Adrenal gland (tissue), 12 donors: ENCODE data around the gene S100A6. TPM values are rescaled to one million over a fixed set of nuclear protein-coding genes. Genes with fewer than 3 reads are reported as not detected.

Experiments
- DNase-seq, 7 donors: peaks; one replicate each; pipeline ENCODE4 v3.0.0-alpha.2; 2019 to 2020
- H3K27ac ChIP-seq, 5 donors: fragments of 200-600 bp; sonication (generic) in 4 of 5; 1 replicate in 3 of 5; 2 replicates in 2 of 5; pipeline versions ENCODE4 v1.5.1 to v1.8.0; 2016 to 2020; ENCODE audit warnings: mild to moderate bottlenecking in 1 of 5
- H3K27me3 ChIP-seq: fragments of 200-600 bp; 2 replicates; pipeline ENCODE4 v1.8.0; 2021
- H3K36me3 ChIP-seq, 2 donors: fragments of 200-600 bp; replicated peaks in 1 of 2; 1 replicate in 1 of 2; 2 replicates in 1 of 2; pipeline versions ENCODE4 v1.5.1 to v1.8.0; 2018 to 2022
- H3K4me1 ChIP-seq, 2 donors: fragments of 200-600 bp; replicated peaks in 1 of 2; 1 replicate in 1 of 2; 2 replicates in 1 of 2; pipeline versions ENCODE4 v1.5.1 to v1.8.0; 2018 to 2021
- H3K4me3 ChIP-seq, 4 donors: fragments of 200-600 bp; sonication (generic) in 3 of 4; one replicate each; pipeline ENCODE4 v1.5.1; 2016 to 2018
- H3K9me3 ChIP-seq, 3 donors: fragments of 200-600 bp; sonication (generic) in 1 of 3; replicated peaks in 1 of 3; 1 replicate in 2 of 3; 2 replicates in 1 of 3; pipeline versions ENCODE4 v1.5.1 to v1.8.0; 2016 to 2021
- POLR2A ChIP-seq, 2 donors: fragments of 450-650 bp; IDR thresholded peaks; one replicate each; pipeline ENCODE4 v1.6.1; 2017; ENCODE audit warnings: antibody characterized with exemption in 2 of 2, mild to moderate bottlenecking in 2 of 2, moderate library complexity in 1 of 2
- WGBS, 4 donors: extraction: QIAGEN DNeasy Blood & Tissue Kit in 2 of 4; methylation state at CpG; one replicate each; pipeline versions ENCODE4 v1.1.5 to v1.1.7; 2013 to 2017; 5-methylcytosine and 5-hydroxymethylcytosine counted together
- intact Hi-C, 2 donors: fragments of 100-400 bp; cut with DNase I; formaldehyde crosslinking; loops; one replicate each; pipeline versions ENCODE4 v1.14.1 to v1.15.0; 2022 to 2023
- polyA plus RNA-seq, 3 donors: library from polyadenylated mRNA; stranded (reverse); fragments of 200-250 nt in 2 of 3; fragments of 350-450 nt in 1 of 3; fragmentation: Illumina TruSeq in 1 of 3; extraction: RNeasy Lipid Tissue Mini Kit (QIAGEN cat#74804) in 1 of 3; gene quantifications; one replicate each; pipeline ENCODE4 v1.2.3, GENCODE V29; 2013 to 2014
- total RNA-seq, 9 donors: library from RNA; depleted of rRNA in 4 of 9; stranded (reverse); fragments of >200 nt in 4 of 9; fragments of 120-200 nt in 1 of 9; fragmentation: NEBNext Ultra II Directional in 1 of 9; extraction: Animal tissue kit (Norgen Biotek cat#: 25700) in 1 of 9; gene quantifications; one replicate each; pipeline versions ENCODE4 v1.1.0 to v1.2.4, GENCODE V29; 2013 to 2023
- TF ChIP-seq, protein P1 (sequence below), 6 experiments: fragments of 450-650 bp in 4 of 6; fragments of 200-600 bp in 2 of 6; sonication (generic) in 1 of 6; IDR thresholded peaks; 1 replicate in 5 of 6; 2 replicates in 1 of 6; pipeline versions ENCODE4 v1.5.1 to v1.8.0; 2016 to 2021; ENCODE audit warnings: antibody characterized with exemption in 6 of 6, mild to moderate bottlenecking in 2 of 6, moderate library complexity in 1 of 6
- donor health status: healthy with polysubstance abuse.
- donor health status: Bipolar disorder and iron deficiency.
- donor health status: DM: yes; HTN: yes; CAD: no.
- donor health status: DM: no; HTN: no; CAD: no.
- donor health status: DM: no; HTN: no; CAD: no.
- donor health status: DM: yes; HTN: yes; CAD: no.

S100A6 gene
- total and polyA plus RNA-seq, 12 donors, result 39.4 to 4,129 (median 372) TPM

DNA sequence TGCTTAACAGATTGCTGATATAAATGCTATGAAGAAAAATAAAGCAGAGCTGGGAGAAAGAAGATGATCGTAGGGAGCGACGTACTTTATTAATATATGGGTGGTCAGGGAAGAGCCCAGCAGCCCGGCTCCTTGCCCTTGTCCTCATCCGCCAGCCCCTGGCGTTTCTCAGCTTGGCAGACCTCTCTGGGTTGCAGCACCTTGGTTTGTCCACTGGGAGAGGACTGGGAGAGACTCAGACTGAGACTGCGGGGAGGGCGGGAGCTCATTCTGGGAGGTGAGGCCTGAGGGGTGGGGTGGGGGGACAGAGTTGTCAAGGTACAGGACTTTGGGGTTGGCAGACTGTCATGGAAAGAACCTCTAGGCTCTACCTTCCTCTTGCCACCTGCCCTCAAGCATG, 16.5 kb upstream of the S100A6 start:
- Histone ChIP-seq H3K4me1 (peaks cover 26 to 33% of the 10 kb centered on the region in 2 donors), H3K4me3 (no peak overlapping the region), H3K27me3 (no peaks in the 10 kb centered on the region), H3K9me3 (no peaks in the 10 kb centered on the region), H3K36me3 (no peaks in the 10 kb centered on the region), H3K27ac (no peak overlapping the region)
- WGBS, 4 donors, result 89 to 95% (median 92%) methylated on average over 8 of the region's 8 CpGs
- intact Hi-C loops, result loop anchor here in 1 of 2 donors (5.0 kb wide), 1 partner anchor 40 kb away; no protein-coding TSS in a partner anchor
- TF ChIP-seq POLR2A (IDR thresholded peaks at IDR 0.05), result no peak
- TF ChIP-seq, protein P1, sequence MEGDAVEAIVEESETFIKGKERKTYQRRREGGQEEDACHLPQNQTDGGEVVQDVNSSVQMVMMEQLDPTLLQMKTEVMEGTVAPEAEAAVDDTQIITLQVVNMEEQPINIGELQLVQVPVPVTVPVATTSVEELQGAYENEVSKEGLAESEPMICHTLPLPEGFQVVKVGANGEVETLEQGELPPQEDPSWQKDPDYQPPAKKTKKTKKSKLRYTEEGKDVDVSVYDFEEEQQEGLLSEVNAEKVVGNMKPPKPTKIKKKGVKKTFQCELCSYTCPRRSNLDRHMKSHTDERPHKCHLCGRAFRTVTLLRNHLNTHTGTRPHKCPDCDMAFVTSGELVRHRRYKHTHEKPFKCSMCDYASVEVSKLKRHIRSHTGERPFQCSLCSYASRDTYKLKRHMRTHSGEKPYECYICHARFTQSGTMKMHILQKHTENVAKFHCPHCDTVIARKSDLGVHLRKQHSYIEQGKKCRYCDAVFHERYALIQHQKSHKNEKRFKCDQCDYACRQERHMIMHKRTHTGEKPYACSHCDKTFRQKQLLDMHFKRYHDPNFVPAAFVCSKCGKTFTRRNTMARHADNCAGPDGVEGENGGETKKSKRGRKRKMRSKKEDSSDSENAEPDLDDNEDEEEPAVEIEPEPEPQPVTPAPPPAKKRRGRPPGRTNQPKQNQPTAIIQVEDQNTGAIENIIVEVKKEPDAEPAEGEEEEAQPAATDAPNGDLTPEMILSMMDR (IDR thresholded peaks at IDR 0.05), result no peak
- peak in 1 of 7 donors; percentile 9 for DNase-seq

DNA sequence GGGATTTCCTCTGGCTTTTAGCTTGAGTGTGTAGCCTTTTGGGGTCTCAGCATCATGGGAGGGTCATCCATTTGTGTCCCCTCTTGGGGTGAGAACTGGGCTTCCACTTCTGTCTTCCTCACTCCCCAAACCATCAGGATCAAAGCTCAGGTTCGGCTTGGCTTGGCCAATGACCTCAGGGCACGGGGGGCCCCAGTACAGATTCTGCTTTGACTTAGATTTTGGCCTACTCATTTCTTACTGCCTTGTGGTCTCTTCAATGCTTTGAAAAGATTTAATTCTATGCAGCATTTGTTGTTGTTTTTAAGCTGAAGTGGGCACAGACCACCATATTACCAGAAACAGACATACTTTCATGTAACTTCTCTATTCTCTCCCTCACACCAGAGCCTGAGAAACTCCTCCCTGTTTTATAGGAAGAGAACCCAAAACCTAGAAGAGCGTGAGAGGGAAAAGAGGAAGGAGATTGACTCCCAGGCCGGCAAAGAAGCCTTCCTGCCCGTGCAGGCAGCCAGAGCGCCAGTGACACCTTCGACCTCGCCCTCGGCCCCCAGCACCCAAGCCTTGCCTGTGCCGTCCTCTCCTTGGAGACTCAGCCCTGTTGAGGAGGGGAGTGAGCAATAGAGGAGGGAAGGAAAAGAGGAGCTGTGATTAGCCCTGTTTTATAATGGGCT, 15.2 kb upstream of the S100A6 start:
- 69 to 86% (median 80%) methylated on average over 10 of the region's 10 CpGs for WGBS, 4 donors
- no peak for TF ChIP-seq POLR2A (IDR thresholded peaks at IDR 0.05)
- TF ChIP-seq, protein P1 (IDR thresholded peaks at IDR 0.05), result no peak
- peaks cover 26 to 37% of the 10 kb centered on the region in 2 donors for H3K4me1 ChIP-seq

DNA sequence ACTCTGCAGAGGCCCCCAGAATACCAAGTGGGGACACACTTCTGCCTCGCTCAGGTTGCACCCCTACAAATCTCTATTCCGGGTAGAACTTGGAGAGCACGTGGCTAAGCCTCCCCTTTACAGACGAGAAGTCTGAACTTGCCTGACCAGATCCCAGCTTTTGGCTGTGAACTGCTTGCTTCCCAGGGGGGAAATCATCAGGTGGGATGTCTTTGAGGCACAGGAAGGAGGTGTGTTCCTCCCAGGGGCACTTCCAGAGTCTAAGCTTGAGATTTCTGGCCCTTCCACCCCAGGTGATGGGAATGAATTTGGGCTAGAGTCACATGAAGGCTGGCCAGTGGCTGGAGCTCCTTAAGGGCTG, 14.6 kb upstream of the S100A6 start:
- intact Hi-C loops, result loop anchor here in 1 of 2 donors (5.0 kb wide), 1 partner anchor 38 kb away; no protein-coding TSS in a partner anchor
- H3K9me3 ChIP-seq, result no peaks in the 10 kb centered on the region
- peaks cover 32 to 43% of the 10 kb centered on the region in 2 donors for H3K4me1 ChIP-seq
- DNase-seq, result no peak
- no peaks in the 10 kb centered on the region for H3K27me3 ChIP-seq
- TF ChIP-seq, protein P1 (IDR thresholded peaks at IDR 0.05), result no peak
- no peak for TF ChIP-seq POLR2A (IDR thresholded peaks at IDR 0.05)
- no peaks in the 10 kb centered on the region for H3K36me3 ChIP-seq
- H3K4me3 ChIP-seq, result no peak overlapping the region
- WGBS, 4 donors, result 88 to 97% (median 91%) methylated on average over 4 of the region's 4 CpGs
- H3K27ac ChIP-seq, result no peak overlapping the region

More for the DNA sequence above, 15.2 kb upstream of the S100A6 start:
- Histone ChIP-seq H3K9me3 (no peaks in the 10 kb centered on the region), H3K27me3 (no peaks in the 10 kb centered on the region), H3K4me3 (no peak overlapping the region), H3K27ac (peak overlapping the region in 1 of 5 donors; percentile 28), H3K36me3 (no peaks in the 10 kb centered on the region)
- intact Hi-C loops, result loop anchor here in 1 of 2 donors (5.0 kb wide), 1 partner anchor 39 kb away; no protein-coding TSS in a partner anchor
- DNase-seq, result peak in 1 of 7 donors; percentile 8

DNA sequence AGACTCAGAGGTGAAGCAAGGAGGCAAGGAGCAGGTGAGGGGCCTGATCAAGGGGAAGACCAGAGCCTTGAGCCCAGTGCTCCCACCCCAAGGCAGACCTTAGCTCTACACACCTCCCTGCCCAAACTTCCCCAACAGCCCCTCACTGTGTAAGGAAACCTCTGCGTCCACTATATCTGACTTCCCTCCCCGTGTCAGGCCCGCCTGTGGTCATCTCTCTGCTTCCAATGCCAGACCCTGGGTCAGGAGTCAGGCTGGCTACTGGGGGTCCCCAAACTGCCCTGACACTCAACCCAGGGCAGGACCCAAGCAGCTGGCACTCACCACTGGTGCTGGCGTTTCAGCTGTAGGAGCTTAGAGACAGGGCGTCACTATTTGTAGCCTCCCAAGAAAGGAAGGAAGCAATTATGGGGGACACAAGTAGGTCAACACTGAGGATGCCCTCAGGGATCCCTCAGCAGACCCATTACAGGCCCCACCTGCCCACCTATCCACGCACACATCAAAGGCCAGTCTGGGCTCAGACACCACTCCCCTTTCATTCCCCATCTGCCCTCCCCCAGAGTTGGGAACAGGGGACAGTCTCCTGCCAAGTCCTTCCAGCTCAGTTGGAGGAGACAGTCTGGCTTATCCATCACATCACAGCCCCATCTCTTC, 14.1 kb upstream of the S100A6 start:
- Histone ChIP-seq H3K4me3 (no peak overlapping the region), H3K27ac (peak overlapping the region in 3 of 5 donors; percentile 7 to 57 (median 51)), H3K27me3 (no peaks in the 10 kb centered on the region), H3K36me3 (no peaks in the 10 kb centered on the region), H3K4me1 (peaks cover 37 to 47% of the 10 kb centered on the region in 2 donors), H3K9me3 (no peaks in the 10 kb centered on the region)
- 81 to 91% (median 84%) methylated on average over 4 to 6 of the region's 6 CpGs for WGBS, 4 donors
- no peak for TF ChIP-seq POLR2A (IDR thresholded peaks at IDR 0.05)
- peak in 1 of 7 donors; percentile 7 for DNase-seq
- intact Hi-C loops, result loop anchor here in 1 of 2 donors (5.0 kb wide), 1 partner anchor 38 kb away; no protein-coding TSS in a partner anchor
